HEK293 (cell line): ENCODE results near the gene HDAC1.

Experiments
- FEZF1 ChIP-seq: fragments of 450-650 bp; formaldehyde crosslinking; IDR thresholded peaks from 2 replicates; pipeline ENCODE4 v1.5.1; 2016; ENCODE audit warnings: missing biosample characterization, missing genetic modification characterization
- HOXC10 ChIP-seq: sonication (generic); formaldehyde crosslinking; IDR thresholded peaks from 2 replicates; pipeline ENCODE4 v1.8.1; 2023; ENCODE audit warnings: mild to moderate bottlenecking, missing genetic modification reagents
- KLF7 ChIP-seq: fragments of 450-650 bp; formaldehyde crosslinking; IDR thresholded peaks from 2 replicates; pipeline ENCODE4 v1.5.1; 2016; ENCODE audit warnings: missing biosample characterization, missing genetic modification characterization, borderline replicate concordance
- KLF8 ChIP-seq: fragments of 450-650 bp; formaldehyde crosslinking; IDR thresholded peaks from 2 replicates; pipeline ENCODE4 v1.5.1; 2016; ENCODE audit warnings: missing biosample characterization, missing genetic modification characterization
- PRDM4 ChIP-seq: fragments of 450-650 bp; formaldehyde crosslinking; IDR thresholded peaks from 2 replicates; pipeline ENCODE4 v1.5.1; 2017; ENCODE audit warnings: missing biosample characterization, missing genetic modification characterization
- SCRT2 ChIP-seq: fragments of 450-650 bp; formaldehyde crosslinking; IDR thresholded peaks from 2 replicates; pipeline ENCODE4 v1.5.1; 2016; ENCODE audit warnings: missing biosample characterization, missing genetic modification characterization
- SP2 ChIP-seq: fragments of 450-650 bp; formaldehyde crosslinking; IDR thresholded peaks from 2 replicates; pipeline ENCODE4 v1.5.1; 2016; ENCODE audit warnings: missing biosample characterization, missing genetic modification characterization
- SP3 ChIP-seq: fragments of 450-650 bp; formaldehyde crosslinking; IDR thresholded peaks from 2 replicates; pipeline ENCODE4 v1.5.1; 2016; ENCODE audit warnings: missing biosample characterization, missing genetic modification characterization
- ZBTB1 ChIP-seq: fragments of 450-650 bp; formaldehyde crosslinking; IDR thresholded peaks from 2 replicates; pipeline ENCODE4 v1.5.1; 2016; ENCODE audit warnings: missing biosample characterization, missing genetic modification characterization
- ZBTB20 ChIP-seq: fragments of 450-650 bp; formaldehyde crosslinking; IDR thresholded peaks from 2 replicates; pipeline ENCODE4 v1.5.1; 2016; ENCODE audit warnings: missing biosample characterization, missing genetic modification characterization
- ZBTB26 ChIP-seq: fragments of 450-650 bp; formaldehyde crosslinking; optimal IDR thresholded peaks from 2 replicates; pipeline ENCODE3; 2016; ENCODE audit warnings: missing biosample characterization, mild to moderate bottlenecking, missing genetic modification characterization
- ZBTB48 ChIP-seq: fragments of 450-650 bp; formaldehyde crosslinking; IDR thresholded peaks from 2 replicates; pipeline ENCODE4 v1.5.1; 2016; ENCODE audit warnings: missing biosample characterization, missing genetic modification characterization
- ZBTB7A ChIP-seq: fragments of 450-650 bp; formaldehyde crosslinking; IDR thresholded peaks from 2 replicates; pipeline ENCODE4 v1.5.1; 2016; ENCODE audit warnings: low read depth, missing biosample characterization, missing genetic modification characterization
- ZNF146 ChIP-seq: fragments of 450-650 bp; formaldehyde crosslinking; IDR thresholded peaks from 2 replicates; pipeline ENCODE4 v1.5.1; 2016; ENCODE audit warnings: missing biosample characterization, missing genetic modification characterization
- ZNF155 ChIP-seq: fragments of 450-650 bp; formaldehyde crosslinking; IDR thresholded peaks from 2 replicates; pipeline ENCODE4 v1.5.1; 2016; ENCODE audit warnings: missing biosample characterization, missing genetic modification characterization
- ZNF16 ChIP-seq: fragments of 450-650 bp; formaldehyde crosslinking; IDR thresholded peaks from 2 replicates; pipeline ENCODE4 v1.5.1; 2016; ENCODE audit warnings: low read depth, missing biosample characterization, missing genetic modification characterization
- ZNF184 ChIP-seq: fragments of 450-650 bp; IDR thresholded peaks from 2 replicates; pipeline ENCODE4 v1.5.1; 2018; ENCODE audit warnings: missing biosample characterization, mild to moderate bottlenecking, missing genetic modification characterization
- ZNF223 ChIP-seq: fragments of 450-650 bp; formaldehyde crosslinking; IDR thresholded peaks from 2 replicates; pipeline ENCODE4 v1.5.1; 2016; ENCODE audit warnings: missing biosample characterization, missing genetic modification characterization
- ZNF24 ChIP-seq: fragments of 450-650 bp; formaldehyde crosslinking; IDR thresholded peaks from 2 replicates; pipeline ENCODE4 v1.5.1; 2016; ENCODE audit warnings: missing biosample characterization, missing genetic modification characterization
- ZNF302 ChIP-seq: fragments of 450-650 bp; formaldehyde crosslinking; IDR thresholded peaks from 2 replicates; pipeline ENCODE4 v1.5.1; 2016; ENCODE audit warnings: missing biosample characterization, missing genetic modification characterization, low read depth
- ZNF324 ChIP-seq: fragments of 450-650 bp; formaldehyde crosslinking; IDR thresholded peaks from 2 replicates; pipeline ENCODE4 v1.5.1; 2016; ENCODE audit warnings: missing biosample characterization, missing genetic modification characterization
- ZNF391 ChIP-seq: fragments of 450-650 bp; formaldehyde crosslinking; IDR thresholded peaks from 2 replicates; pipeline ENCODE4 v1.5.1; 2016; ENCODE audit warnings: low read depth, missing biosample characterization, missing genetic modification characterization, borderline replicate concordance
- ZNF426 ChIP-seq: fragments of 450-650 bp; formaldehyde crosslinking; IDR thresholded peaks from 2 replicates; pipeline ENCODE4 v1.5.1; 2017; ENCODE audit warnings: missing biosample characterization, missing genetic modification characterization, mild to moderate bottlenecking, inconsistent platforms, moderate library complexity
- ZNF514 ChIP-seq: fragments of 450-650 bp; formaldehyde crosslinking; IDR thresholded peaks from 2 replicates; pipeline ENCODE4 v1.5.1; 2016; ENCODE audit warnings: missing biosample characterization, missing genetic modification characterization
- ZNF529 ChIP-seq: fragments of 450-650 bp; formaldehyde crosslinking; IDR thresholded peaks from 2 replicates; pipeline ENCODE4 v1.5.1; 2017; ENCODE audit warnings: missing genetic modification characterization, missing biosample characterization; ENCODE audit not compliant: insufficient replicate concordance
- ZNF571 ChIP-seq: fragments of 450-650 bp; formaldehyde crosslinking; IDR thresholded peaks from 2 replicates; pipeline ENCODE4 v1.5.0; 2017; ENCODE audit warnings: missing biosample characterization, missing genetic modification characterization
- ZNF626 ChIP-seq: fragments of 450-650 bp; sonication (Bioruptor Pico); formaldehyde crosslinking; IDR thresholded peaks from 2 replicates; pipeline ENCODE4 v1.5.1; 2018; ENCODE audit warnings: missing biosample characterization, missing genetic modification characterization, inconsistent platforms
- ZNF629 ChIP-seq: fragments of 450-650 bp; formaldehyde crosslinking; IDR thresholded peaks from 2 replicates; pipeline ENCODE4 v1.5.1; 2017; ENCODE audit warnings: missing biosample characterization, missing genetic modification characterization
- ZNF677 ChIP-seq: fragments of 450-650 bp; IDR thresholded peaks from 2 replicates; pipeline ENCODE4 v1.5.0; 2018; ENCODE audit warnings: missing biosample characterization, mild to moderate bottlenecking, missing genetic modification characterization, moderate library complexity
- ZNF701 ChIP-seq: fragments of 450-650 bp; formaldehyde crosslinking; IDR thresholded peaks from 2 replicates; pipeline ENCODE4 v1.5.1; 2016; ENCODE audit warnings: missing biosample characterization, missing genetic modification characterization
- ZXDB ChIP-seq: fragments of 450-650 bp; formaldehyde crosslinking; IDR thresholded peaks from 2 replicates; pipeline ENCODE4 v1.5.1; 2016; ENCODE audit warnings: missing biosample characterization, missing genetic modification characterization
- TF ChIP-seq, protein P1 (sequence below): fragments of 450-650 bp; formaldehyde crosslinking; IDR thresholded peaks from 2 replicates; pipeline ENCODE4 v1.5.1; 2016; ENCODE audit warnings: missing biosample characterization, missing genetic modification characterization, low read depth
- TF ChIP-seq, protein P2 (sequence below): fragments of 450-650 bp; formaldehyde crosslinking; IDR thresholded peaks from 2 replicates; pipeline ENCODE4 v1.5.1; 2016; ENCODE audit warnings: missing biosample characterization, missing genetic modification characterization

The HDAC1 gene

DNA sequence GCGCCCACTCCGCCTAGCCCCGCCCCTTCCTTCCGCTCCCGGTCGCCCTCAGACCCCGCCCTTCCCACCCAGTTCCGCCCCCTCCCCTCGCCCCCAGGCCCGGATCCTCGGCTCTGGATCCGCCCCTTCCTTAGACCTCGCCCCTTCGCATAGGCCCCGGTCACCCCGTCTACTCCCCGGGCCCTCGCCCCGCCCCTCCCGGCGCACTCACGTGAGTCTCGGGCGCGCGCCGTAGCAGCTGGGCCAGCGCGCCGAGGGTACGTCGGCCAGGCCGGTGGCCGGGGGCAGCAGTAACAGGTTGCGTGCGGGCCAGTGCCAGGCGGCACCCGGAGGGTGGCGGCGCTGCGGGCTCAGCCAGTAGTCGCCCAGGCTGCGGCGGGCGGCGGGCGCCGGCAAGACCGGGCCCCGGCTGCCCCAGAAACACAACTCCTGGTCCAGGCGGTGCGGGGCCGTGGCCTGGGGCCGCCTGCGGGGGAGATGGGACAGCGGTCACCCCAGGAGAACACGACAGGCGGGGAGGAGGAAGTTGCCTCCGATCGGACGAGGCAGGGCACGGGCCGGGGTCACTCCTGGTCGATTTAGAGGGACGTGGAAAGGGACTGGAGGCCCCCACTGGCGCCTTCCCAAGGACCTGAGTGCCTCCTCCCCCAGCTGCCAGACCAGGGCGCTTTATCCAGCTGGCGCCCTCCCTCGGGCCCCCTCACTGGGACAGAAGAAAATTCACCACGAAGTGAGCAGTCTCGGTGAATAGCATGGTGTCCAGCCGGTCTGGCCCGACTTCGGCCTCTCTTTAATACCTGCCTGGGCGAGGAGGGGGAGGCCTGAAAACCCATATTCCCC, 59.7 kb downstream of the HDAC1 start (continued):
- no peak for TF ChIP-seq ZNF223 (tag by site-specific recombination)
- peak; percentile 87 for TF ChIP-seq ZBTB26 (tag by site-specific recombination)
- TF ChIP-seq, protein P1, sequence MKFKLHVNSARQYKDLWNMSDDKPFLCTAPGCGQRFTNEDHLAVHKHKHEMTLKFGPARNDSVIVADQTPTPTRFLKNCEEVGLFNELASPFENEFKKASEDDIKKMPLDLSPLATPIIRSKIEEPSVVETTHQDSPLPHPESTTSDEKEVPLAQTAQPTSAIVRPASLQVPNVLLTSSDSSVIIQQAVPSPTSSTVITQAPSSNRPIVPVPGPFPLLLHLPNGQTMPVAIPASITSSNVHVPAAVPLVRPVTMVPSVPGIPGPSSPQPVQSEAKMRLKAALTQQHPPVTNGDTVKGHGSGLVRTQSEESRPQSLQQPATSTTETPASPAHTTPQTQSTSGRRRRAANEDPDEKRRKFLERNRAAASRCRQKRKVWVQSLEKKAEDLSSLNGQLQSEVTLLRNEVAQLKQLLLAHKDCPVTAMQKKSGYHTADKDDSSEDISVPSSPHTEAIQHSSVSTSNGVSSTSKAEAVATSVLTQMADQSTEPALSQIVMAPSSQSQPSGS (tag by site-specific recombination) = no peak
- TF ChIP-seq ZBTB1 (tag by site-specific recombination) = no peak
- no peak for TF ChIP-seq ZNF571 (tag by site-specific recombination)
- no peak for TF ChIP-seq ZNF324 (tag by site-specific recombination)
- TF ChIP-seq KLF8 = 0 out of 2 replicates have a peak, but pooled peaks have one; percentile 2
- peak; percentile 75 for TF ChIP-seq SCRT2 (tag by site-specific recombination)
- no peak for TF ChIP-seq ZNF146 (tag by site-specific recombination)
- TF ChIP-seq ZNF391 (tag by site-specific recombination) = no peak
- 0 out of 2 replicates have a peak, but pooled peaks have one; percentile 40 for TF ChIP-seq ZNF677 (tag by site-specific recombination)
- TF ChIP-seq ZNF701 (tag by site-specific recombination) = no peak
- no peak for TF ChIP-seq ZNF426
- TF ChIP-seq ZXDB = peak; percentile 99
- no peak for TF ChIP-seq ZNF629
- peak; percentile 89 for TF ChIP-seq SP2
- TF ChIP-seq, protein P2, sequence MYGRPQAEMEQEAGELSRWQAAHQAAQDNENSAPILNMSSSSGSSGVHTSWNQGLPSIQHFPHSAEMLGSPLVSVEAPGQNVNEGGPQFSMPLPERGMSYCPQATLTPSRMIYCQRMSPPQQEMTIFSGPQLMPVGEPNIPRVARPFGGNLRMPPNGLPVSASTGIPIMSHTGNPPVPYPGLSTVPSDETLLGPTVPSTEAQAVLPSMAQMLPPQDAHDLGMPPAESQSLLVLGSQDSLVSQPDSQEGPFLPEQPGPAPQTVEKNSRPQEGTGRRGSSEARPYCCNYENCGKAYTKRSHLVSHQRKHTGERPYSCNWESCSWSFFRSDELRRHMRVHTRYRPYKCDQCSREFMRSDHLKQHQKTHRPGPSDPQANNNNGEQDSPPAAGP (tag by site-specific recombination) = no peak
- TF ChIP-seq ZBTB7A (tag by site-specific recombination) = no peak
- TF ChIP-seq HOXC10 (CRISPR knock-in tag) = no peak
- no peak; the same call in 1 of the 2 replicates for TF ChIP-seq ZNF24
- TF ChIP-seq SP3 (tag by site-specific recombination) = peak; percentile 32
- TF ChIP-seq ZNF529 (tag by site-specific recombination) = no peak
- 0 out of 2 replicates have a peak, but pooled peaks have one; percentile 20 for TF ChIP-seq ZNF184 (tag by site-specific recombination)
- TF ChIP-seq FEZF1 (tag by site-specific recombination) = peak; percentile 82
- TF ChIP-seq ZNF302 (tag by site-specific recombination) = no peak
- no peak for TF ChIP-seq ZNF155 (tag by site-specific recombination)
- TF ChIP-seq ZNF514 = no peak
- TF ChIP-seq ZNF626 = no peak
- TF ChIP-seq KLF7 (tag by site-specific recombination) = no peak
- TF ChIP-seq ZNF16 (tag by site-specific recombination) = no peak
- TF ChIP-seq ZBTB20 (tag by site-specific recombination) = peak; percentile 70
- TF ChIP-seq PRDM4 = peak; percentile 95
- TF ChIP-seq ZBTB48 (tag by site-specific recombination) = 0 out of 2 replicates have a peak, but pooled peaks have one; percentile 25
